ENCODE results near the gene SPATA13.

Gene SPATA13

GRCh38 chr13:24142453-24142852 is 18.1 kb upstream of the SPATA13 start:
- DNase-seq = no peak

- DNase-seq = no peak
Observed at GRCh38 chr13:24142886-24143285, 17.6 kb upstream of the SPATA13 start.

- no peak for DNase-seq
Observed at GRCh38 chr13:24145240-24145639, 15.3 kb upstream of the SPATA13 start.

GRCh38 chr13:24145674-24146073 is 14.8 kb upstream of the SPATA13 start:
- DNase-seq = no peak

GRCh38 chr13:24146961-24147569 is 13.5 kb upstream of the SPATA13 start:
- DNase-seq = no peak

- no peak for DNase-seq
Observed at GRCh38 chr13:24147570-24147963, 13.0 kb upstream of the SPATA13 start.

- DNase-seq = no peak
Observed at GRCh38 chr13:24148414-24149235, 11.9 kb upstream of the SPATA13 start.

- no peak for DNase-seq
Observed at GRCh38 chr13:24149246-24150032, 11.1 kb upstream of the SPATA13 start.

- DNase-seq = no peak
Observed at GRCh38 chr13:24150572-24150971, 9.9 kb upstream of the SPATA13 start.

GRCh38 chr13:24151864-24152263 is 8.7 kb upstream of the SPATA13 start:
- no peak for DNase-seq

GRCh38 chr13:24152292-24153214 is 8.0 kb upstream of the SPATA13 start:
- no peak for DNase-seq

GRCh38 chr13:24153347-24153746 is 7.2 kb upstream of the SPATA13 start:
- DNase-seq = no peak

- DNase-seq = no peak
Observed at GRCh38 chr13:24153979-24154701, 6.4 kb upstream of the SPATA13 start.

- DNase-seq = no peak
Observed at GRCh38 chr13:24159357-24159756, 1.2 kb upstream of the SPATA13 start.

- peak; percentile 26 for DNase-seq
Observed at GRCh38 chr13:24161010-24161775, 673 bp downstream of the SPATA13 start.

GRCh38 chr13:24161980-24162525 is 1.5 kb downstream of the SPATA13 start:
- DNase-seq = no peak

GRCh38 chr13:24162604-24163003 is 2.1 kb downstream of the SPATA13 start:
- DNase-seq = no peak

- DNase-seq = no peak
Observed at GRCh38 chr13:24165746-24166145, 5.2 kb downstream of the SPATA13 start.

- DNase-seq = no peak
Observed at GRCh38 chr13:24166561-24166960, 6.0 kb downstream of the SPATA13 start.

- no peak for DNase-seq
Observed at GRCh38 chr13:24167666-24168391, 7.3 kb downstream of the SPATA13 start.
